GM13976 (cell line): ENCODE measurements around the gene TYW1B.
"Not testable (repeated sequence)": the region's sequence is repeated elsewhere in the genome, so short reads cannot be mapped to it uniquely, and the experiment has no call there.

Source experiments
- DNase-seq: peaks from one replicate; pipeline ENCODE4 v3.0.0; 2012; ENCODE audit warnings: low spot score
- CTCF ChIP-seq: IDR thresholded peaks from 2 replicates; pipeline ENCODE4 v1.5.1; 2012; ENCODE audit warnings: borderline replicate concordance, mild to moderate bottlenecking; ENCODE audit not compliant: insufficient read depth; ENCODE audit errors: extremely low read depth, missing control alignments, control extremely low read depth
- in situ Hi-C: fragments of 300-500 bp; cut with MboI; formaldehyde crosslinking; loops from one replicate; pipeline ENCODE4 v1.12.0; 2022; ENCODE audit warnings: low sequenced_read_pairs, mixed read lengths, inconsistent platforms; ENCODE audit not compliant: unreplicated experiment

The TYW1B gene

DNA sequence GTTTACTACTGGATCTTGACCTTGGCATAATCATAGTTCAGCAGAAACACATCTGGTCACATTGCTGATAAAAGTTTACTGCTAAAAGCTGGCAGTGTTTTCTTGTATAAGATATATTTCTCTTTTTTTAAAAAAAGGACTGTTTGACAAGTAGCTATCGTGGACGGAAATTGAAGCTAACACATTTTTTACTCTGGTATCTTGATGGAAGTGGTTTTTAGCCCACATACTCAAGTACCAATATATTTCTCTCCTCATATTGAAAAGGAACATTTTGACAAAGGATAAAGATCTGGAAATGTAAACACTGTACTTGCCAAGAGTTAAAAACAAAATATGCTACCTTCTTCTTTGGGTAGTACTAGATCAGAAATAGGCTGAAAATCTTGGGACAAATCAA, 137.8 kb downstream of the TYW1B start:
- DNase-seq, in situ Hi-C loops: not testable (repeated sequence)

DNA sequence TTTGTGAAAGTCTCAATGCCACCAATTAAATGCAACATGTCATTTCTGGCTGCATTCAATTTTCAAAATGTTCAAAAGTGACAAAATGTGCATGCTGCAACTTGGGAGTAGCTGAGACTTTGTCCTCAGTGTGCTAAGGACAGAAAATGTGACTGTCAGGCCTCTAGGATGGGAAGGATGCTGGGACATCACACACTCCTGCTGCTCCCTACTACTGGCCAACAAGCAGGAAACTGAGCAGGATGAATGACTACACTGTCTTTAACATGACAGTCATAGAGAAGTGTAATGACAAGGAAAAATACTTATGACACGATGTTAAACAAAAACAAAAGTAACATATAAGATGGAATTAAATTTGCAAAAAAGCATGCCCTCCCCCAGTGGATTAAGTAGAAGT, 138.7 kb downstream of the TYW1B start:
- DNase-seq, in situ Hi-C loops: not testable (repeated sequence)

DNA sequence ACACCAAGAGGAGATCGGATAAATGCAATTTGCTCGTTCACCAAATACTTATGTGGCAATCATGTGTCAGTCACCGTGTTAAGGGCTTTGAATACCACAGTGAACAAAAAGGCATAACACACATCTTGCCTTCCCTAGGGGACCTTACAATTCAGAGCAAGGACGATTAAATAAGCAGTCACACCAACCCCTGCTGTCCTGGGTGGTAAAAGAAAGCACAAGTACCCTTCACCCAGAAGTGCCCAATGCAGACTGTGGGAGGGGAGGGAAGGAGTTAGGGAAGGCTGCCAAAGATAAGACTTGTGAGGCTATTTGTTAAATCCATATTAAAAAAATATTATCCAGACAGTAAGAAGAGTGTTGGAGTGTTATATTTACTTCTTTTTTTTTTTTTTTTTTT, 146.8 kb downstream of the TYW1B start:
- DNase-seq, in situ Hi-C loops: not testable (repeated sequence)

DNA sequence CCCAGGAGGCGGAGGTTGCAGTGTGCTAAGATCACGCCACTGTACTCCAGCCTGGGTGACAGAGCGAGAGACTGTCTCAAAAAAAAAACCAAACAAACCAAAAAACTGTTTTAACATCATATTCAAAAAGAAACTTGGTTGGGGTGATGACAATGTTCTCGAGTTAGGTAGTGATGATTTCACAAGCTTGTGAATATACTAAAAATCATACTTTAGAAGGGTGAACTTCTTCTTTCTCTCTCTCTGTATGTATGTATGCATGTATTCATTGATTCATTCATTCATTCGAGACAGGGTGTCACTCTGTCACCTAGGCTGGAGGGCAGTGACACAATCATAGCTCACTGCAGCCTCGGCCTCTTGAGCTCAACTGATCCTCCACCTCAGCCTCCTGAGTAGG, 151.1 kb downstream of the TYW1B start:
- in situ Hi-C loops, DNase-seq: not testable (repeated sequence)

GRCh38 chr7:72676086-72676690, 151.8 kb downstream of the TYW1B start:
- DNase-seq, in situ Hi-C loops: not testable (repeated sequence)

DNA sequence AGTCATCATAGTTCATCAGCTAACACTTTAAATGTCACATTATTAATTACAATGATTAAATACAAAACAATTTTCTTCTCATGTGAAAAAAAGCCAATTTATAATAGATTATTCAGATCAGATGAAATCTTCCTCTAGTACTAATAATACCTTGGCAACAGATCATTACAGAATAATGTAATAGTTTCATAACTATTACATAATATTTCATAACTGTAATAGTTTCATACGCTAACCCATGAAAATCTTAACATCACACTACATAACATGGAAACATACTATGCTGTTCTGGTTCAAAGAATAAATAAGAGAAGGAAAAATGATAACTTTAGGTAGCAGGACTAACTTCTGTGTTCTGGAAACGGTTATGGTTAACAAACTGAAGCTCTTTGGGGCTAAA, 152.3 kb downstream of the TYW1B start:
- in situ Hi-C loops, DNase-seq: not testable (repeated sequence)

- TF ChIP-seq CTCF: no peak
- no peak for DNase-seq
- in situ Hi-C loops: no loop called here
Measured at GRCh38 chr7:72674394-72674793, 153.6 kb downstream of the TYW1B start.

DNA sequence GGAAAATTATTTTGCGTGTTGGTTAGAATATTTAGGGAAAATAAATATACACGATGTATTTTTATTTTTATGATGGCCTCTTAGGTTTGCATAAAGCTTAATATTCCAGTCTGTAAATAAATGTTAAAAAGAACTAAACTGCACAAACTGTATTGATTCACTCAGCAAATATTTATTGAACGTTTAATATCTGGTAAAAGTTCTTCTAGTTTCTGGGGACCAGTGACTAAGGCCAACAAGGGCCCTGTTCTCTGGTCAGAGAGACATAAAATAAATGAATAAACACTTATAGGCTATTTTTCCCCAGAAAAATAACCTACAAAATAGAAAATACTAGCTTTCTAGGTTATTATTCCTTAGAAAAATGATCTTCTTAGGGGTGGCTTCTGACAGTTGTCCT, 157.2 kb downstream of the TYW1B start:
- in situ Hi-C loops, DNase-seq: not testable (repeated sequence)

GRCh38 chr7:72668435-72668834, 159.6 kb downstream of the TYW1B start:
- DNase-seq, in situ Hi-C loops: not testable (repeated sequence)

DNA sequence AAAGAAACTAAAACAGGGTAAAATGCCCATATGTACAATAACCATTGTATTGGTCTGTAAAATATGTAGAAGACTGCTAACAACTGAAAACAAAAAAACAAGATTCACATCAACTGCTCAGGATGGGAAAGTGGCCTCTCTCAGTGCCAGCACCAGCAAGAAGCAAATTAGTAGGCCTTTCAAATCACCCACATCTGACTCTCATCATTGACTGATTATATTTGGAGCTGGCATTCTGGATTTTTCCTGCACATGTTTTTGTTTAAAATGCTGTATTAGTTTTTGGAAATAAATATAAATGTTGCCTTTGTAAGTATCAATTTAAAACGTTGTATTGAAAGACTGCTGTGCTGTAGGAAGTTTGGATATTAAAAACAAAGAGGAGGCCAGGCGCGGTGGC, 161.0 kb downstream of the TYW1B start:
- DNase-seq, in situ Hi-C loops: not testable (repeated sequence)

DNA sequence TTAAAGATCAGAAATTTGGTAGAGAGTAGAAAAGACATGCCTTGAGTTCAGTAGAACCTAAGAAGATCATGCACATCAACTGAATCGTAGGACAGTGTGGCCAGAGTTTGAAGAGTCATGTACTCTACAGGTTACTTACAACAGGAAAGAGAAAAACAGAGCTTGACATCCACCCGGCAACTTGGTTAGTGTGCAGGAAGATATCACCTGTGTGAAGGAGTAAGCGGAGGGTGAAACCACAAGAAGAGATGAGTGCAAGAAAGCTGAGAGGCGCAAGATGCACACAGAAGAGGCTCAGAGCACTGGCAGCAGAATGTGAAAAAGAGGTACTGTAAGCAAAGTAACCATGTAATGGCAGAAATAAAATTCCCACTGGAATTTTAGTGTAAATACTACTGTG, 179.4 kb downstream of the TYW1B start:
- DNase-seq, in situ Hi-C loops: not testable (repeated sequence)

DNA sequence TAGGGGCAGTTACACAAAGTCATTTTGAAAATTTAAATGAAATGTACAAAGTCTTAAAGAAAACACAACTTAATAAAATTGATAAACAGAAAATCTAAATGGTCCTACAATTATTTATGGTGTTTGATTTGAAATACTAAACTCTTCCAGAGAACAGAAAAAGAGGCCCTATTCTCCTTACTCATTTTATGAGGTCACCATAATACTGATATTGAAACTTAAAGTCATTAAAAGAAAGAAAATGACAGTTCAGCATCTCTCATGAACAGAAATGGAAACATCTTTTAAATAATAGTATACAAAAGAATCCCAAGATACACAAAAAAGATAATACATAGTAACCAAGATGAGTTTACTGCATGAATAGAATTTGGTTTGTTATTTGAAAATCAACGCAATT, 184.3 kb downstream of the TYW1B start:
- in situ Hi-C loops, DNase-seq: not testable (repeated sequence)

DNA sequence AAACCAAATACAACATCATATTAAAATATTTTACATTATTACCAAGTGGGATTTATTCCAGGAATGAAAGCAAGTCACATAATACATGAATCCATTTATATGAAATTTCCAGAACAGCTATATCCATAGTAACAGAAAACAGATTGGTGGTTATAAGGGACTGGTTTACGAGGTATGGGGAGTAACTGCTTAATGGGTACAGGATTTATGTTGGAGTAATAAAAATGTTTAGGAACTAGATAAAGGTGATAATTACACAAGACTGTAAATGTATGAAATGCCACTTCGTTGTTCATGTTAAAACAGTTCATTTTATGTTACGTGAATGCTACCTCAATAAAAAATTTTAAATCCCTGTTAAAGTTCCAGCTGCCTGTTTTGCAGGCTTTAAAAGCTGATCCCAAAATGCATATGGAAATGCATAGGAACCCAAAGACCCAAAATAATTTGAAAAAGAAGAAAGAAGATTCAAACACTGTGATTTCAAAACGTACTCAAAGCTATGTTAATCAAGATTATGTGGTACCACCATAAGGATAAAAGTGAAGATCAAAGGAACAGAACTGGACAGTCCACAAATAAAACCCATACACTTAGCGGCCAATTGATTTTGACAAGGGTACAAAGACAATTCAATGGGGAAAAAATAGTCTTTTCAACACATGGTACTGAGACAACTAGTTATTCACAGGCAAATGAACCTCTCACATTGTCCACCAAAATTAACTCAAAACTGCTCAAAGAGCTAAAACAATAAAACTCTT, 186.3 kb downstream of the TYW1B start:
- DNase-seq, in situ Hi-C loops: not testable (repeated sequence)

DNA sequence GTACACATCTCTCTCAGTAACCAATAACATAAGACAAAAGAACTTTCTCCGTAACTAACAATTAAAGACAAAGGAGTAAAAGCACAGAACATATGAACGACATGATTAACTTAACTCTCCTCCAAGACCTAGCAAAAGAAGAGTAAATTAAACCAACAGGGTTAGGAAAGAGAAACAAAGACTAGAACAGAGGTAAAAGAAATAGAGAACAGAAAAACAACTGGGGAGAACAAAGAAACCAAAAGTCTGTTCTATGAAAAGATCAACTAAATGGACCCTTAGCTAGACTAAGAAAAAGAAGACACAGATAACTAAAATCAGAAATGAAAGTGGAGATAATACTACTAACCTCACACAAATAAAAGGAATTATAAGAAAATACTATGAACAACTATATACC, 187.3 kb downstream of the TYW1B start:
- in situ Hi-C loops, DNase-seq: not testable (repeated sequence)

DNA sequence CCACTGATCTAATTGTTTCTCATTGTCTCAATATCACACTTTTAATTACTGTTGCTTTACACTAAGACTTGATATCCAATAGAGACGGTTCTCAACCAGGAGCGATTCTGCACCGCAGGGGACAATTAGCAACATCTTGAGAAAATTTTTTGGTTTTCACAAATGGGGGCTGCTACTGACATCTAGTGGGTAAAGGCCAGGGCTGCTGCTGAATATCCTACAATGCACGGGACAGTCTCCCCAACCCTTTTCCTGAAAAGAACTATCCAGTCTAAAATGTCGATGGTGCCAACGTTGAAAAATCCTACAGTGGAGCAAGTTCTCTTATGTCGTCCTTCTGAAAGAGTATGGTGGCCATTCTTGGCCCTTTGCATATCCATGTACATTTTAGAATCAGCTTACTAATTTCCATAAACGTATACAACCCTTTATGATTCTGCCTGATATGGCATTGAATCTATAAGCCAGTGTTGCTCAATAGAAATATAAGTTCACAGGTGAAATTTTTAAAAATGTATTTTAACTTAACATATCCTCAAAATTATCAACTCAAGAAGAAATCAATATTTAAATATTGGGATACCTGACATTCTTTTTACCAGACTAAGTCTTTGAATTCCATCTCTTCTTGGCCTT, 192.6 kb downstream of the TYW1B start:
- in situ Hi-C loops: not testable (repeated sequence)

GRCh38 chr7:72632765-72633292, 195.2 kb downstream of the TYW1B start:
- in situ Hi-C loops, DNase-seq: not testable (repeated sequence)

More for the DNA sequence above, 192.6 kb downstream of the TYW1B start:
- DNase-seq: not testable (repeated sequence)

GRCh38 chr7:72628375-72628774, 199.6 kb downstream of the TYW1B start:
- DNase-seq, in situ Hi-C loops: not testable (repeated sequence)
